Smooth muscle cell (in vitro differentiated cells): ENCODE measurements around the gene TRIP12. TPM values are rescaled to one million over a fixed set of nuclear protein-coding genes. Genes with fewer than 3 reads are reported as not detected.
"Not testable (repeated sequence)": the region's sequence is repeated elsewhere in the genome, so short reads cannot be mapped to it uniquely, and the experiment has no call there.

Experiments
- DNase-seq: peaks from one replicate; lab custom pipeline; 2025; ENCODE audit not compliant: unreplicated experiment; lab: John Stamatoyannopoulos, UW
- H2AFZ ChIP-seq: fragments of 200-600 bp; sonication (generic); 2 replicates; pipeline ENCODE4 v1.6.0; 2016; ENCODE audit warnings: antibody characterized with exemption, low read depth, mild to moderate bottlenecking
- H3F3A ChIP-seq: fragments of 200-600 bp; sonication (generic); 2 replicates; pipeline ENCODE4 v1.6.0; 2017; ENCODE audit warnings: antibody characterized with exemption, low read depth
- H3K27ac ChIP-seq: fragments of 200-600 bp; sonication (generic); 2 replicates; pipeline ENCODE4 v1.5.1; 2016; ENCODE audit warnings: low read depth, mild to moderate bottlenecking
- H3K27me3 ChIP-seq: fragments of 200-600 bp; sonication (generic); 2 replicates; pipeline ENCODE4 v1.6.1; 2016; ENCODE audit warnings: low read depth, mild to moderate bottlenecking
- H3K36me3 ChIP-seq: fragments of 200-600 bp; sonication (generic); 2 replicates; pipeline ENCODE4 v1.5.1; 2016; ENCODE audit warnings: low read depth
- H3K4me1 ChIP-seq: fragments of 200-600 bp; sonication (generic); 2 replicates; pipeline ENCODE4 v1.5.1; 2016; ENCODE audit warnings: low read depth
- H3K4me2 ChIP-seq: fragments of 200-600 bp; sonication (generic); 2 replicates; pipeline ENCODE4 v1.6.0; 2016; ENCODE audit warnings: mild to moderate bottlenecking
- H3K4me3 ChIP-seq: fragments of 200-600 bp; sonication (generic); 2 replicates; pipeline ENCODE4 v1.5.1; 2016; ENCODE audit warnings: mild to moderate bottlenecking
- H3K79me2 ChIP-seq: fragments of 200-600 bp; sonication (generic); 2 replicates; pipeline ENCODE4 v1.6.0; 2016; ENCODE audit warnings: low read depth, mild to moderate bottlenecking
- H3K9ac ChIP-seq: fragments of 200-600 bp; sonication (generic); 2 replicates; pipeline ENCODE4 v1.6.0; 2016; ENCODE audit warnings: low read depth
- H3K9me3 ChIP-seq: fragments of 200-600 bp; sonication (generic); replicated peaks from 2 replicates; pipeline ENCODE4 v1.5.1; 2016; ENCODE audit warnings: low read depth
- H4K20me1 ChIP-seq: fragments of 200-600 bp; sonication (generic); 2 replicates; pipeline ENCODE4 v1.6.0; 2016; ENCODE audit warnings: low read depth
- WGBS: methylation state at CpG from one replicate; pipeline ENCODE4 v1.1.7; 2016; ENCODE audit warnings: low lambda C conversion rate; 5-methylcytosine and 5-hydroxymethylcytosine counted together
- polyA plus RNA-seq: library from polyadenylated mRNA; unstranded; fragments of >200 nt; fragmentation: Nextera tagmentation; extraction: Ambion mirVana; gene quantifications from 2 replicates; pipeline ENCODE4 v1.2.1, GENCODE V29; 2016
- total RNA-seq: library from RNA; depleted of rRNA; stranded (reverse); fragments of >200 nt; gene quantifications from 2 replicates; pipeline ENCODE4 v1.2.3, GENCODE V29; 2014
- TF ChIP-seq, protein P1 (sequence below): fragments of 200-600 bp; sonication (generic); IDR thresholded peaks from 2 replicates; pipeline ENCODE4 v1.5.1; 2017; ENCODE audit warnings: borderline replicate concordance, mild to moderate bottlenecking, antibody characterized with exemption; ENCODE audit not compliant: insufficient read depth, poor library complexity, severe bottlenecking

The TRIP12 gene
- total and polyA plus RNA-seq, 2 experiments from 2014 or later, result 45.5 to 103 TPM

DNA sequence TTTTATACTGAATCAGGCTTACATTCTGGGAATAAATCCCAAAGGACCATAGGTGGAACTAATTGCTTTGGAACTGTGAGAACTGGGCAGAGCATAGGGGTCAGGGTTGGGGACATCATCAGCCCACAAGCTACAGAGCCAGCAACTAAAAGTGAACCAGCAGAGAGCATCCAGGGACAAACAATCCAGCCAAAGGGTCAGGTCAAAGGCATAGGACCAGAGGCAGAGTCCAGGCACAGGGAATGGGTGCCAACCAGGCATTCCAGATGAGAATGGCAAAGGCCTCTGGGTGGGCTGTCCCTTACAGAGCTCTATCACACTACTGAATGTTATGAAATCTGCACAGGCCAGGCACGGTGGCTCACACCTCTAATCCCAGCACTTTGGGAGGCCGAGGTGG lies 195.2 kb downstream of the TRIP12 start:
- no peak for DNase-seq
- Histone ChIP-seq H3K27ac (no peak overlapping the region), H3F3A (no peaks in the 10 kb centered on the region), H3K4me3 (no peak overlapping the region), H3K4me1 (no peaks in the 10 kb centered on the region), H3K9ac (no peak overlapping the region), H3K27me3 (no peaks in the 10 kb centered on the region), H2AFZ (no peak overlapping the region), H3K36me3 (no peaks in the 10 kb centered on the region), H3K79me2 (no peaks in the 10 kb centered on the region), H3K4me2 (no peak overlapping the region), H4K20me1 (no peaks in the 10 kb centered on the region), H3K9me3 (no peaks in the 10 kb centered on the region)
- TF ChIP-seq, protein P1, sequence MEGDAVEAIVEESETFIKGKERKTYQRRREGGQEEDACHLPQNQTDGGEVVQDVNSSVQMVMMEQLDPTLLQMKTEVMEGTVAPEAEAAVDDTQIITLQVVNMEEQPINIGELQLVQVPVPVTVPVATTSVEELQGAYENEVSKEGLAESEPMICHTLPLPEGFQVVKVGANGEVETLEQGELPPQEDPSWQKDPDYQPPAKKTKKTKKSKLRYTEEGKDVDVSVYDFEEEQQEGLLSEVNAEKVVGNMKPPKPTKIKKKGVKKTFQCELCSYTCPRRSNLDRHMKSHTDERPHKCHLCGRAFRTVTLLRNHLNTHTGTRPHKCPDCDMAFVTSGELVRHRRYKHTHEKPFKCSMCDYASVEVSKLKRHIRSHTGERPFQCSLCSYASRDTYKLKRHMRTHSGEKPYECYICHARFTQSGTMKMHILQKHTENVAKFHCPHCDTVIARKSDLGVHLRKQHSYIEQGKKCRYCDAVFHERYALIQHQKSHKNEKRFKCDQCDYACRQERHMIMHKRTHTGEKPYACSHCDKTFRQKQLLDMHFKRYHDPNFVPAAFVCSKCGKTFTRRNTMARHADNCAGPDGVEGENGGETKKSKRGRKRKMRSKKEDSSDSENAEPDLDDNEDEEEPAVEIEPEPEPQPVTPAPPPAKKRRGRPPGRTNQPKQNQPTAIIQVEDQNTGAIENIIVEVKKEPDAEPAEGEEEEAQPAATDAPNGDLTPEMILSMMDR, result no peak
- whole genome bisulfite sequencing, result 82% methylated on average over 2 of the region's 2 CpGs

DNA sequence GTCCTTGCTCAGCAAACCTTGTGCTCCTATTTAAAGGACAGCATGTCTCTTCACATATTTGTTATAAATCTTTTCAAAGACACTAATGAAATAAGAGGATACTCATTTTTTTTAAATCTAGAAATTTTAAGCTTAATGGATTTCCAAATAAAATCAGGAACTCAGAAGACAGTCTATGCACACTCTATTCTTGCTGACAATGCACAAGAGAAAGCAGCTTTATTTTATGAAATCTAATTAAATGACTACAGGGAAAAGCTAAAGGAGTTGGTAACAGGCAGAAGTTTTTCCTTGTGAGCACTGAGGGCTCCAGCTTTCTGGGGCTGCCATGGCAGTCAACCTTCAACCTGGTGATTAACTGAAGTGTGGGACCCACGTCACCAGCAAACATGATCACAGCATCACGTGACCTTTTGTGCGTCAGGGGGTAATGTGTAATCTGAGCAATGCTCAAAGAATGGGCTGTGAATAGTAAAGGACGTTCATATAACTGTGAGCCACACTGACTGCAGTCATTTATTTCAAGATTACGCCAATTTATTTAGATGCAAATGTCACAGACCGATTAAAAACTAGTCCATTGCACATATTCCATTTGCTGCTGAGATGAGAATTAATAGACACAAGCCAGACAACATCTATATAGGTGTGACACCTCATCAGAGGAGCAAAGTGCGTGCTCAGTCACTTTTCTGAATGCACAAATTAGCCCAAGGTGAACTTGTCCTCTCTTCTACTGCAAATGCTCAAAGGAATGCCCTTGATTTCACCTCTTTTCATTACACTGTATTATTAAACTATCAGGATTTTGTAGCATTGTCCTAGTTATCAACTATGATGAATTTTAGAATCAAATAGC lies 195.9 kb downstream of the TRIP12 start:
- Histone ChIP-seq H3K27me3 (no peaks in the 10 kb centered on the region), H3K4me3 (no peak overlapping the region), H3K36me3 (no peaks in the 10 kb centered on the region), H3K4me2 (no peak overlapping the region), H3F3A (no peaks in the 10 kb centered on the region), H2AFZ (no peak overlapping the region), H3K4me1 (no peaks in the 10 kb centered on the region), H3K27ac (no peak overlapping the region), H4K20me1 (no peaks in the 10 kb centered on the region), H3K9ac (no peak overlapping the region), H3K9me3 (no peaks in the 10 kb centered on the region), H3K79me2 (no peaks in the 10 kb centered on the region)
- WGBS, result 81% methylated on average over 7 of the region's 7 CpGs
- DNase-seq, result no peak
- TF ChIP-seq, protein P1, result no peak

GRCh38 chr2:229723192-229723591 lies 198.6 kb downstream of the TRIP12 start:
- not testable (repeated sequence) for H3K9me3 ChIP-seq, H3K36me3 ChIP-seq, H2AFZ ChIP-seq, H3K4me1 ChIP-seq, H3K4me2 ChIP-seq, H3K4me3 ChIP-seq, H4K20me1 ChIP-seq, H3K79me2 ChIP-seq, DNase-seq, H3K27me3 ChIP-seq, H3K9ac ChIP-seq, H3K27ac ChIP-seq, H3F3A ChIP-seq
- WGBS, result 96% methylated on average over 3 of the region's 3 CpGs

GRCh38 chr2:229719926-229720647 lies 201.7 kb downstream of the TRIP12 start:
- H3K4me2 ChIP-seq, result no peak overlapping the region
- H4K20me1 ChIP-seq, result no peaks in the 10 kb centered on the region
- 59% methylated on average over 3 of the region's 3 CpGs for WGBS
- TF ChIP-seq, protein P1, result no peak
- H3K9me3 ChIP-seq, result no peaks in the 10 kb centered on the region
- no peak overlapping the region for H2AFZ ChIP-seq
- no peak overlapping the region for H3K4me3 ChIP-seq
- H3K36me3 ChIP-seq, result no peaks in the 10 kb centered on the region
- no peaks in the 10 kb centered on the region for H3K79me2 ChIP-seq
- peaks cover 39% of the 10 kb centered on the region for H3K27me3 ChIP-seq
- no peaks in the 10 kb centered on the region for H3F3A ChIP-seq
- DNase-seq, result no peak
- H3K4me1 ChIP-seq, result no peaks in the 10 kb centered on the region
- no peak overlapping the region for H3K27ac ChIP-seq
- H3K9ac ChIP-seq, result no peak overlapping the region
